DMS79 (cell line): ENCODE measurements around the gene FDPS.
A peak's percentile ranks its signal among the peaks of the same experiment; 100 is the strongest.
"Not testable (repeated sequence)": the region's sequence is repeated elsewhere in the genome, so short reads cannot be mapped to it uniquely, and the experiment has no call there.

Source experiments
- DNase-seq: peaks from one replicate; lab custom pipeline; 2025; lab: John Stamatoyannopoulos, UW

FDPS gene

GRCh38 chr1:155320252-155320651 lies 11.6 kb downstream of the FDPS start:
- no peak for DNase-seq

GRCh38 chr1:155320661-155321617 lies 12.3 kb downstream of the FDPS start, which contains the start of gene RUSC1:
Gene RUSC1, plus strand, starts transcription at chr1:155320894. Its CDS starts 880 bp downstream, at chr1:155321774.
- no peak for DNase-seq

- DNase-seq, result no peak
Observed at GRCh38 chr1:155321639-155322503, 13.2 kb downstream of the FDPS start.

GRCh38 chr1:155322571-155322952 lies 13.9 kb downstream of the FDPS start:
- DNase-seq, result no peak

- DNase-seq, result peak; percentile 78
Observed at GRCh38 chr1:155322953-155323728, 14.5 kb downstream of the FDPS start.

GRCh38 chr1:155323729-155324036 lies 15.0 kb downstream of the FDPS start:
- DNase-seq, result peak; percentile 68

- peak; percentile 89 for DNase-seq
Observed at GRCh38 chr1:155324037-155324716, 15.5 kb downstream of the FDPS start.

GRCh38 chr1:155324717-155325602 lies 16.3 kb downstream of the FDPS start:
- peak; percentile 8 for DNase-seq

GRCh38 chr1:155325603-155325893 lies 16.9 kb downstream of the FDPS start:
- DNase-seq, result no peak

GRCh38 chr1:155326020-155326526 lies 17.4 kb downstream of the FDPS start:
- DNase-seq, result no peak

- no peak for DNase-seq
Observed at GRCh38 chr1:155326631-155327037, 18.0 kb downstream of the FDPS start.

- DNase-seq, result no peak
Observed at GRCh38 chr1:155327981-155328380, 19.3 kb downstream of the FDPS start.

GRCh38 chr1:155328856-155329255 lies 20.2 kb downstream of the FDPS start:
- not testable (repeated sequence) for DNase-seq

GRCh38 chr1:155329980-155330598 lies 21.4 kb downstream of the FDPS start:
- DNase-seq, result peak; percentile 37

- DNase-seq, result no peak
Observed at GRCh38 chr1:155334962-155335361, 26.3 kb downstream of the FDPS start.

- DNase-seq, result no peak
Observed at GRCh38 chr1:155339515-155340097, 30.9 kb downstream of the FDPS start.

- no peak for DNase-seq
Observed at GRCh38 chr1:155342842-155343241, 34.2 kb downstream of the FDPS start.

GRCh38 chr1:155352631-155353030 lies 44.0 kb downstream of the FDPS start:
- no peak for DNase-seq

- DNase-seq, result no peak
Observed at GRCh38 chr1:155360051-155360450, 51.4 kb downstream of the FDPS start.
